ENCODE data around the gene SLC9A9.

DNA sequence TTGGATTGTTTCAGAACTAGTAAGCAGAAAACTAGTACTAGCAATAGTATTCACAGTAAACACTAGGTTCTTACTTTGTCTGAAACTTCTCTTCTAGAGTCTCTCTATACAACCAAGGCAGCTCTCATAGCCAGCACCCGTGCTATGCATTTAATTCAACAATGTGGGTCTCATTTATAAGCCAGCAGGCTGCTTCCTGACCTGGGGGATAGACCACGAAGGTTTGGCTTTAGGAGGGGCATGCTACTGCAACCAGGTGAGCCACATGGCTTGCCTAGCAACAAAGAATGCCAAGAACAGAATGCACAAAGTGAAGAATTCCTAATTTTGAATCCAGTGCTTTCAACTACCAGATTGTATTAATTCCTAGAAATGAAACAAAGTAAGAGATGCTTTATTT is 514.9 kb downstream of the SLC9A9 start:
- TF ChIP-seq, protein P1, sequence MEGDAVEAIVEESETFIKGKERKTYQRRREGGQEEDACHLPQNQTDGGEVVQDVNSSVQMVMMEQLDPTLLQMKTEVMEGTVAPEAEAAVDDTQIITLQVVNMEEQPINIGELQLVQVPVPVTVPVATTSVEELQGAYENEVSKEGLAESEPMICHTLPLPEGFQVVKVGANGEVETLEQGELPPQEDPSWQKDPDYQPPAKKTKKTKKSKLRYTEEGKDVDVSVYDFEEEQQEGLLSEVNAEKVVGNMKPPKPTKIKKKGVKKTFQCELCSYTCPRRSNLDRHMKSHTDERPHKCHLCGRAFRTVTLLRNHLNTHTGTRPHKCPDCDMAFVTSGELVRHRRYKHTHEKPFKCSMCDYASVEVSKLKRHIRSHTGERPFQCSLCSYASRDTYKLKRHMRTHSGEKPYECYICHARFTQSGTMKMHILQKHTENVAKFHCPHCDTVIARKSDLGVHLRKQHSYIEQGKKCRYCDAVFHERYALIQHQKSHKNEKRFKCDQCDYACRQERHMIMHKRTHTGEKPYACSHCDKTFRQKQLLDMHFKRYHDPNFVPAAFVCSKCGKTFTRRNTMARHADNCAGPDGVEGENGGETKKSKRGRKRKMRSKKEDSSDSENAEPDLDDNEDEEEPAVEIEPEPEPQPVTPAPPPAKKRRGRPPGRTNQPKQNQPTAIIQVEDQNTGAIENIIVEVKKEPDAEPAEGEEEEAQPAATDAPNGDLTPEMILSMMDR (conservative IDR thresholded peaks at IDR 0.05 in 1 of 2, IDR thresholded peaks at IDR 0.05 in 1 of 2; ENCODE audit: low read depth in 1 of 2, low read length in 2 of 2) = no peak
- TF ChIP-seq EZH2 (IDR thresholded peaks at IDR 0.05; ENCODE audit: low read length, missing control alignments) = no peak

Data from fibroblast of lung (primary cell).